ENCODE results near the gene TGM3.

Gene TGM3

DNA sequence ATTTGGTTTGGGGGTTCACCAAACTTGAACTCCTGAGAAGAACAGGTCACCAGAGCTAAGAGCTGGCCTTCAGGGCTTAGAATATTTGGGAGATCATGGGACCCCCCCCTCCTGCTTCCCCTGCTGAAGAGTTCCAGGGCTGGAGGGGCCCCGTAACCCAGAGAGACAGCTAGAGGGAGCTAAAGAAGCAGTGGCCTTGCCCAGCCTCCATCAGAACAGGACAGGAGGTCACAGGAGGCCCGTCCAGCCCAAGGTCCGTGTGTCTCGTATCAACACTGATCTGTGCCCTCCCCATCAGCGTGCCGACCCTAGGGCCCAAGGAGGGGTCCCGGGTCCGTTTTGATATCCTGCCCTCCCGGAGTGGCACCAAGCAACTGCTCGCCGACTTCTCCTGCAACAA is 44.3 kb downstream of the TGM3 start:
- FAIRE-seq, result no peak

- FAIRE-seq, result no peak
Measured at GRCh38 chr20:2340823-2341222, 45.0 kb downstream of the TGM3 start.

GRCh38 chr20:2341336-2341735 is 45.5 kb downstream of the TGM3 start:
- FAIRE-seq, result no peak

- no peak for FAIRE-seq
Measured at GRCh38 chr20:2342243-2342642, 46.4 kb downstream of the TGM3 start.

DNA sequence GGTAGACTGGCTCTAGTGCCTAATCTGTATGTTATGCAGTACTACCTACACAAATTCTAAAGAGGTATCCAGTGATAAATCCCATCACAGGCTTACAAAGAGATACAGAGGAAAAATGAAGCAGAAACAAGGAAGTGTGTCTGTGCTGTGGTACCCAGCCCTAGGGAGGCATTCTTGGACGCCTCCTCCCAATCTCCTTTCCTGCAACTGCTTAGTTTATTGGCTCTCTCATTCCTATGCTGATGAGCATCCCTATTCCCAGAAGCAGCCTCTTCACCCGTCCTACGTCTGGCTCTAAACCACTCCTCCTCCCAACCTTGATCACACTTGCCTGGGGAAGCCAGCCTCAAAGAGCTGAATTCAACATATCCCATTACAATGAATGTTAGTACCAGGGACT is 50.4 kb downstream of the TGM3 start:
- FAIRE-seq, result no peak

- FAIRE-seq, result no peak
Measured at GRCh38 chr20:2348336-2348735, 52.5 kb downstream of the TGM3 start.

DNA sequence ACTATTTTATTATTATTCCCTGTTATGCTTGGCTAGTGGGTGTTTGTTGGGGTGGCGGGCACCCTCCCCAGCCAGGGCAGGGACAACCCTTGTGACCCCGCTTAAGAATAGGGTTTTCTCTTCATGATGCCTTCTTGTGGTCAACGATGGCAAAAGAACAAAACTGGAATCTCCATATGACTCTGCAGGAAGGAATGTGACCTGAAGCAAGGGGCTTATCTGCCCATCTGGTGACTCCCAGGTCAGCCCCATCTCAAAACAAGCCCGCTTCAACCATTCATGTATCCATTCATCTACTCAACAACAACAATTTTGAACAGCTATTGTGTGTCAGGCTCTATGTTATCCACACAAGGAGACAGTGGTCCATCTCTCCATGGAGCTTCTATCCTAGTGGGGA is 54.0 kb downstream of the TGM3 start:
- FAIRE-seq, result no peak

DNA sequence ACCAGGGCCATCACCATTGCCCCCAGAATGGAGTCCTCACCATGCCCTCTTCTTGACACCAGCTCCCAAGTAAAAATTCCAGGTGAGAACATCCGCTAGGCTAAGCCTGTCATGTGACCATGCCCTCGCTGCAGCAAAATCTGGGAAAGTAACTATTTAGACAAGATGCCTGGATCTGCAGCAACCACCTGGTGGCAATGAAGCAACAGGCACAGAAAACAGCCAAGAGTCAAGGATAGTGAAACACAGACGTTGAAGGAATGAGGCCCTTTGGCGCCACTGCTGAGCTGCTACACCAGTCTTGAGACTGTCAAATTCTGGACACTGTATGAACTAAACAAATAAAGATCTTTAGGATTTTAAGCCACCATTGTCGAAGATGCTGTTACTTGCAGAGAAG is 54.8 kb downstream of the TGM3 start:
- FAIRE-seq, result no peak

GRCh38 chr20:2353231-2353630 is 57.4 kb downstream of the TGM3 start:
- FAIRE-seq, result no peak

- no peak for FAIRE-seq
Measured at GRCh38 chr20:2357114-2357513, 61.3 kb downstream of the TGM3 start.

DNA sequence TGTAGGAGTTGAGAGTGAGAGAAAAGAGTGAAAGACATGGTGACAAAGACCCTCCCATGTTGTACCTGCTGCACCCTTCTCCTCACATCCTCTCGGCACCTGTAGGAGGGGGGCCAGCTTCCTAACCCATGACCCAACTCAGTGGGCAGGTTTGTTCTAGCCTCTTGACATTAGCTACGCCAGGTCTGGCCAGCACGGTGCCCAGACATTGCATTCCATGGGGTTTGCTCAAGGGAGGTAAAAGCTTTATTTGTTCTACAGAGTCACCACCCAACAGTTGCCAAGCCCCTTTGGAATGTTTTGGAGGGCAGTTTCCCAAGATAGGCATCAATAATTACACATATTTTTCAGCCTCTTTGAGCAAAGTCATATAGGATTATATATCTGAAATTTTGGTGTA is 62.2 kb downstream of the TGM3 start:
- FAIRE-seq, result no peak

DNA sequence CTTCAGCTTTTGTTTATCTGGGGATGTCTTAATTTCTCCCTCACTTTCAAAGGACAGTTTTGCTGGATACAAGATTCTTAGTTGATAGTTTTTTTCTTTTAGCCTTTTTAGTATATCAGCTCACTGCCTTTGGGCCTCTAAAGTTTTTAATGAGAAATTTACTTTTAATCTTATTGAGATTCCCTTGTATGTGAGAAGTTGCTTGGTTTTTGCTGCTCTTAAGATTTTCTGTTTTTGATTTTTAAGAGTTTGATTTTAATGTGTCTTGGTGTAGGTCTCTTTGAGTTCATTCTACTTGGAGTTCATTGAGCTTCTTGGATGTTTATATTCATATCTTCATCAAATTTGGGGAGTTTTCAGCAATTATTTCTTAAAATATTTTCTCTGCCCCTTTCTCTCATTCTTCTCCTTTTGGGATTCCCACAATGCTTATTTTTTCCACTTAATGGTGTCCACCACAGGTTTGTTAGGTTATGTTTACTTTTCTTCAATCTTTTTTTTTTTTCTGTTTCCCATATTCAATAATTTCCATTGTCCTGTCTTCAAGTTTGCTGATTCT is 65.3 kb downstream of the TGM3 start:
- no peak for FAIRE-seq

DNA sequence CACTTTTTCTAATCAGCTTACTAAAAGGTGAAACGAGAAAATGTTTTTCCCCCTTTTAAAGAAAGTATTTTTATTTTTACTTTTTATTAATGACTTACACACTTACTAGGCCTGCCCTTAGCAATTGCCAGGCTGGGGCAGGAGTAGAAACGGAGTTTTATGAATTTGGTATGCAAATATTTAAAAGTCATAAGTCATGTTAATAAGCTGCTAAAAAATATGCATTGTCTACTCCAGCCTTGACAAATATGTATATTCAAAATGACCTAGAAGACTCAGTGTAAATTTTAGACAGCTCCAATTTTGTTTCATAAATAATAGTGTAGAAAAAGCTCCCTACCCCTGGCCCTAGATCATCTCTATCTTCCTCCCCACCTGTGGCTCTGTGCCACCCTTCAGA is 67.4 kb downstream of the TGM3 start:
- FAIRE-seq, result no peak

GRCh38 chr20:2363587-2363986 is 67.8 kb downstream of the TGM3 start:
- no peak for FAIRE-seq

- no peak for FAIRE-seq
Measured at GRCh38 chr20:2364044-2364443, 68.2 kb downstream of the TGM3 start.

DNA sequence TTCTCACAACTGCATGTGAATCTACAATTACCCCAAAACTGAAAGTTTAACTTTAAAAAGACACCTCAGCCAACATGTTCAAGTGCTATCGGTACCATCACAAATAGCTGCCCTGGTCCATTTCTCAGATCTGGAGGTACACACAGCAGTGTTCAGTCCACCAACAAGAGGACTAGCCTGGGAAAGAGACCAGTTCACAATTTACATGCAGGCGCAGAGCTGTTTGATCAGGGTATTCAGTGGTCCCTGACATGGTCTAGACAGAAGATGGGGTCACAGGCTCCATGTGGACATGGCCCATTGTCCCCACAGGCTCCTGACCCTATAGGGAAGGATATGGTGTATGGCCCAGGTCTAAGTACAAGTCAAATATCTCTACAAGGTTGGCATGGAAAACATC is 69.3 kb downstream of the TGM3 start:
- FAIRE-seq, result no peak

DNA sequence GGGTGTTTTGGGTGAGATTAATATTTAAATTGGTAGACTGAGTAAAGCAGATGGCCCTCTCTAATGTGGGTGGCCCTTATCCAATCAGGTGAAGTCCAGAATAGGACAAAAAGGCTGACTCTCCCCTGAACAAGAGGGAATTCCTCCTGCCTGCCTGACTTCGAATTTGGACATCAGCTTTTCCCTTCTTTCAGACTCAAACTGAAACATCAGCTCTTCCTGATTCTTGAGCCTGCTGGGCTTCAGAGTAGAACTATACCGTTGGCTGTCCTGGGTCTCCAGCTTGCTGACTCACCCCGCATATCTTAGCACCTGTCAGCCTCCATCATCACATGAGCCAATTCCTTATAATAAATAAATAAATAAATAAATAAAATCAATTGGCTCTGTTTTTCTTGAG is 69.9 kb downstream of the TGM3 start:
- FAIRE-seq, result no peak

DNA sequence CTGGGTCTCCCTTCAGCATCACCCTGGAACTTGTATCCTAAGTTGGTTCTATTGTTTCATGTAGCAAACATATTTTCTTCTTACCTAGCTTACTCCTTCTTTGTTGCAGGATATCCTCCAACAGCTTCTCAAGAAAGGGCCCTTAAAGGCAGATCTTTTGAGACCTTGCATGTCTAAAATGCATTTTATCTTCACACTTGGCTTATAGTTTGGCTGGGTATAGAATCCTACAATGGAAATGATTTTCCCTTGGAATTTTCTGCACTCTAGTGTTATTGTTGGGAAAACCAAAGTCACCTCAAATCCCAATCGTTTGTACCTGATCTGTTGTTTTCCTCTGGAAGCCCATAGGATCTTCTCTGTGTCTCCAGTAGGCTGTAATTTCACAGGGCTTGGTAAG is 72.8 kb downstream of the TGM3 start:
- no peak for FAIRE-seq

GRCh38 chr20:2373098-2373497 is 77.3 kb downstream of the TGM3 start:
- no peak for FAIRE-seq

- FAIRE-seq, result no peak
Measured at GRCh38 chr20:2374346-2375125, 78.7 kb downstream of the TGM3 start.

DNA sequence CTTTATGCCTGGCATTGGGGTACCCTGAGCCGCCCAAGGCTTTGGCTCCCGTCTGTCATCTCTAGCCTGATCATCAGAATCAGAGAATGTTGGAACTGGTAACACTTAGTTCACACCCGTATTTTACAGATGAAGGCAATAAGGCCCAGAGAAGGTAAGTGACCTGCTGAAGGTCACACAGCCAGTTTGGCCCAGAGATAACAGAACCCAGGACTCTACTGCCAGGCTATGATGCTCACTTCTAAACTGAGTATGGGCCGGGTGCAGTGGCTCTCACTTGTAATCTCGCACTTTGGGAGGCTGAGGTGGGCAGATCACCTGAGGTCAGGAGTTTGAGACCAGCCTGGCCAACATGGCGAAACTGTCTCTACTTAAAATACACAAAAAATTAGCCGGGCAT is 83.1 kb downstream of the TGM3 start:
- FAIRE-seq, result no peak

DNA sequence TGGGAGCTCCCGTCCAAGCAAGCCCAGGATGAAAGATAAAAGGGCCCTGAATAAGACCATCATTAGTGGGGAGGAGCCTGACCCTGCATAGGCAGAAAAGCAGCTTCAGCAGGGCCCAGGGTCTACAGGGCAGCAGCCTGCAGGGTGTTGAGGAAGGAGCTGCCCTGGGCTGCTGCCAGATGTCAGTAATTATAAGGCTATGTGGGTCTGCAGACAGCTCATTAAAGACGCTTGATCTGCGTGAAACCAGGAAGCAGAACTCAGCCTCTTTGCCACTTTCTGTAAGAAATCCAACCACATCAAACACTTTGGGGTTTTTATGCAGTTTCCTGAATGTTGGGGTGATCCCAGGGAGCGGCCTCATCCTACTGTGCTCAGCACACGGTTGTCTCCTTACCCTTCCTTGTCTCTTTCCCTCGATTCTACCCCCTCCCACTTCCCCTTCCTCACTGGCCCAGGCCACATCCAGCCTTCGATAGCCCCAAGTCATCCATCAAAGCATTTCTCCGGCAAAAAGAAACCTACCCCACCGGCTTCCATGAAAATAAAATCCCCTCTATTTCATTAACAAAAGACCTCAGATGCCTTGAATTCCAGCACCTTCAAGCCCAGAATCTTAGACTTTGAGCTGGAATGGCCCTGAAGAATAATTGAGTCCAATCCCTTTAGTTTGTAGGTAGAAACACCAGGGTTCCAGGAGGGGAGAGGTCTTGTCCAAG is 83.9 kb downstream of the TGM3 start:
- FAIRE-seq, result no peak

- no peak for FAIRE-seq
Measured at GRCh38 chr20:2380601-2381000, 84.8 kb downstream of the TGM3 start, which contains the start of gene TGM6. Gene TGM6, plus strand, starts transcription at chr20:2380901. Its CDS starts 68 bp downstream, at chr20:2380969.

- FAIRE-seq, result no peak
Measured at GRCh38 chr20:2381303-2381702, 85.5 kb downstream of the TGM3 start.
